ENCODE measurements around the gene NATD1.
"Not testable (repeated sequence)": the region's sequence is repeated elsewhere in the genome, so short reads cannot be mapped to it uniquely, and the experiment has no call there.

NATD1 gene

GRCh38 chr17:21247552-21248258 lies 5.5 kb downstream of the NATD1 start:
- DNase-seq (ENCODE audit: low read depth in 2 of 2): no peak

- DNase-seq (ENCODE audit: low read depth in 2 of 2): no peak
Observed at GRCh38 chr17:21246698-21247097, 6.5 kb downstream of the NATD1 start.

GRCh38 chr17:21245639-21246084 lies 7.5 kb downstream of the NATD1 start:
- no peak for DNase-seq (ENCODE audit: low read depth in 2 of 2)

GRCh38 chr17:21243516-21244303 lies 9.5 kb downstream of the NATD1 start:
- DNase-seq (ENCODE audit: low read depth in 2 of 2): no peak

GRCh38 chr17:21242780-21243515 lies 10.3 kb downstream of the NATD1 start:
- DNase-seq (ENCODE audit: low read depth in 2 of 2): no peak

- DNase-seq (ENCODE audit: low read depth in 2 of 2): no peak
Observed at GRCh38 chr17:21242026-21242697, 11.0 kb downstream of the NATD1 start.

- no peak for DNase-seq (ENCODE audit: low read depth in 2 of 2)
Observed at GRCh38 chr17:21241564-21241963, 11.6 kb downstream of the NATD1 start.

- DNase-seq (ENCODE audit: low read depth in 2 of 2): no peak
Observed at GRCh38 chr17:21240369-21241055, 12.7 kb downstream of the NATD1 start.

GRCh38 chr17:21239680-21240368 lies 13.4 kb downstream of the NATD1 start:
- no peak for DNase-seq (ENCODE audit: low read depth in 2 of 2)

GRCh38 chr17:21235921-21236320 lies 17.3 kb downstream of the NATD1 start:
- no peak for DNase-seq (ENCODE audit: low read depth in 2 of 2)

GRCh38 chr17:21233581-21234347 lies 19.4 kb downstream of the NATD1 start:
- DNase-seq (ENCODE audit: low read depth in 2 of 2): no peak

GRCh38 chr17:21232033-21232749 lies 21.0 kb downstream of the NATD1 start:
- no peak for DNase-seq (ENCODE audit: low read depth in 2 of 2)

- no peak for DNase-seq (ENCODE audit: low read depth in 2 of 2)
Observed at GRCh38 chr17:21231533-21231932, 21.7 kb downstream of the NATD1 start.

GRCh38 chr17:21228845-21229244 lies 24.4 kb downstream of the NATD1 start:
- DNase-seq (ENCODE audit: low read depth in 2 of 2): no peak

- DNase-seq (ENCODE audit: low read depth in 2 of 2): no peak
Observed at GRCh38 chr17:21228111-21228510, 25.1 kb downstream of the NATD1 start.

GRCh38 chr17:21227277-21227676 lies 25.9 kb downstream of the NATD1 start:
- DNase-seq (ENCODE audit: low read depth in 2 of 2): not testable (repeated sequence)

GRCh38 chr17:21223086-21223485 lies 30.1 kb downstream of the NATD1 start:
- no peak for DNase-seq (ENCODE audit: low read depth in 2 of 2)

- no peak for DNase-seq (ENCODE audit: low read depth in 2 of 2)
Observed at GRCh38 chr17:21218831-21219380, 34.3 kb downstream of the NATD1 start.

GRCh38 chr17:21218101-21218500 lies 35.1 kb downstream of the NATD1 start:
- DNase-seq (ENCODE audit: low read depth in 2 of 2): no peak
